Superior temporal gyrus (tissue), 1 donor: ENCODE measurements around the gene BRME1.

ENCODE experiments used
- DNase-seq: peaks from one replicate; pipeline ENCODE4 v3.0.0-alpha.2; 2016; ENCODE audit errors: extremely low spot score

The BRME1 gene

DNA sequence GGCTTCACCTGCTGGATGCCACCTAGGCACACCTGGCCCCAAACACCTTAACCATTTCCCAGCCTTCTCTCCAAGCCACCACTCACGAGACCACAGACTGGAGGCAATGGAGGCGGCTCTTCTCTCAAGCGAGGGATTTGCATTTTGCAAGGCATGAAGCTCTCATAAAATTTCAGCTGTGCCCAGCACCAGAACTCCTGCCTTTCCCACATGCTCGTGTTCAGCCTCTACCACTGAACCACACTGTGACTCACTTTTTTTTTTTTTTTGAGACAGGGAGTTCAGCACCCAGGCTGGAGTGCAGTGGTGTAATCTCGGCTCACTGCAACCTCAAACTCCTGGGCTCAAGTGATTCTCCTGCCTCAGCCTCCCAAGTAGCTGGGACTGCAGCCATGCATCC, 18.4 kb downstream of the BRME1 start:
- no peak for DNase-seq

- DNase-seq: no peak
These were observed 18.9 kb downstream of the BRME1 start for GRCh38 chr19:13887018-13887436.

GRCh38 chr19:13885826-13886365, 20.0 kb downstream of the BRME1 start:
- no peak for DNase-seq

DNA sequence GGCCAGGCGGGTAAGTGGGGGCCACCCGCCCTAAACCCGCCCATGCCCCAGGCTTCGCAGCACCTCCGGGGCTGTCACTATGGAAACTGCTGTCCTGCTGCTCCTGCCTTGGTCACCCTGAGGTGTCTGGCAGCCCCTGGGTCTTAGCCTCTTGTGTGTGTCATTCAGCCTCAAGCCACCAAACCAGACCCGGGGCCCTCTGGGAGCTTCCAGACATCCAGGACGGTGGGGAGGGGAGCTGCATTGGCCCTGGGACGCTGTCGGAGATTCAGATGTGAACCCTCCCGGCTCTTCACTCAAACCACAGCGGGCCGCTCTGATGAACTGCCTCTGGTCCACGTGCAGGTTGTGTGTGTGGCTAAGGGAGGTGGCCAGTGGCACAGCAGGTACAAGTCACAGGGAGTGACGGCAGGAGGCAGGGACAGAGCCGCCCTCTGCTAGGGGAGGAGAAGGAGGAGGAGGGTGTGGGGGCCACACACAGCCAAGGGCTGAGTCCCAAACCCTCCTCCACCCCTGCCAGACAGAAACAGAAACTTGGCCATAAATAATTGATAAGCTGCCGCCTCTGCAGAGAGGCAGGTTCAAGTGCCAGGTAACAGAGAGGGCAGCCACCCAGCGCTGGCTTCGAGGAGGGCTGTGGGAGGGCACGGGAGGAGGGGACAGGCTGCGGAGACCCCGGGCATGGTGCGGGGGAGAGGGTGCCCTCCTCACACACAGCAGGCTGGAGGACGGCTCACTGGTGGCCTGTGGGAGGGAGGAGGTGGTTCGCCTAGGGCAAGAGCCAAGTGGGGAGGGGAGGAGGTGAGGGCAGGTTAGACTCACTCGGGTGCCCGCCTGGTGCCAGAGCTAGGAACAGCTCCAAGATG, 21.0 kb downstream of the BRME1 start:
- DNase-seq: no peak

- DNase-seq: no peak
These were observed 22.3 kb downstream of the BRME1 start for GRCh38 chr19:13883516-13884064.

- DNase-seq: no peak
These were observed 23.1 kb downstream of the BRME1 start for GRCh38 chr19:13882836-13883235.

DNA sequence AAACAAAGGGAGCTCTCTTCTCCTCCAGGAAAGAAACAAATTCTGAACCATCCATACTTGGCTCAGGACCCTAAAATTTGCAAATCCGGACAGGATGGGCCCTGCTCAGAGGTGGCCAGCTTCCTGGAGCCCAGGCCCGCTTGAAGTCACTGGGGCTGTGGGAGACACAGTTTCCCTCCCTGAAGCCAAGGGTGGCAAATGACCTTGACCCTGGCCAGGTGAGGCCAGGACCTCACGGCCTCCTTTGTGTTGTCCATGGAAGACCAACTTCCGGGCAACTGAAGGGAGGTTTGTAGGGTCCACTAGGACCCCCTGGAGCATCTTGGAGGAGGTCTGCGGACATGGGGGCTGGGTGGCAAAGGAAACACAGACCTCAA, 23.5 kb downstream of the BRME1 start:
- DNase-seq: no peak

DNA sequence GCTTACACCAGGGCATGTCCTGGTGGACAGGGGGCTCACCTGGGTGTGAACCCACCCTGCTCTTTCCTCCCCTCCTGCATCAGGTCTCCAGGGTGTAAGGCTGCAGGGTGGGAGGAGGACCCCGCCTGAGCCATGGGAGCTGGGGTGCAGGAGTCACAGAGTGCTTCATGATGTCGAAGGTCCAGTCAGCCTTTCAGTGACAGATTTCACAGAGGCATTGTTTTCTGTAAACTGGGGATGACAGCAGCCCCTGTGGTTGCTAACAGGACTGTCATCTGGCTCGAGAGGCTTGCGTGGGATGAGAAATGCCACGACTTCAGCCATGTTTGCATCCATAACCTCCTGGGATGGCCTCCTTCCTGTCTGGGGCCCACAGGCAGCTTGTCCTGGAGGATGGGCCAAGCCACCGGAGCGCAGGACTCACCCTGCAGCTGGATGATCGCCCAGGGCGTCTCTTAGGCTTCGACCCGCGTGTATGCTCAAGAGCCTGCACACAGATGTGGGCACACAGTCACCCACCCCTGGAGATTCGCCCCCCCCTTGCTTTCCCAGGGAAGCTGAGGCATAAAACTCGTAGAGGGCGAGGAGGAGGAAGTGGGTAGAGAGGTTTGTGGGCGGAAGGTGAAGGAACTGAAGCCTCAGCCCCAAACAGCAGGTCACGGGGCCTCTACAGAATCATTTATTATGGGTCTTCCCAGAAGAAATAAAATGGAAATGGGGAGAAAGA, 24.1 kb downstream of the BRME1 start:
- no peak for DNase-seq

DNA sequence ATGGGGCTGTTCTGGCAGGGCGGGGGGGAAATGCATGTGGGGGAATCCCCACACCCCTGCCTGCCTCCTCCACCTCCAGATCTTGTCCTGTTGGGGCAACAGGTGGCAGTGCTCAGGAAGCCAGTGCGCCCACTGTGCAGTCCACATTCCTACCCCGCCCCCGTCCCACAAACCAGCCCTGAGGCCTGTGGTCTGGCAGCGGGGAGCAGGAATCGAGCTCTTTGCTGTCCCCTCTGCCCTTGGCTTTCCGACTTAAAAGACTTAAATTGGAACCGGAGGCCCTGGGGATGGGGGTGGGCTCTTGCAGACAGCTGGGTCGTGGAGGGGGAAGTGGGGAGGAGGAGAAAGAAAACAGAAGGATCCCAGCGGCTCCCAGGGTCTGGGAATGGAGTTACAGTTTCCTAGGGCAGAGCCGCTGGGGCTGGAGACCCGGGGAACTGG, 24.6 kb downstream of the BRME1 start:
- DNase-seq: no peak

GRCh38 chr19:13880059-13881043, 25.6 kb downstream of the BRME1 start:
- peak; percentile 94 for DNase-seq

- DNase-seq: no peak
These were observed 28.6 kb downstream of the BRME1 start for GRCh38 chr19:13877303-13877702.

DNA sequence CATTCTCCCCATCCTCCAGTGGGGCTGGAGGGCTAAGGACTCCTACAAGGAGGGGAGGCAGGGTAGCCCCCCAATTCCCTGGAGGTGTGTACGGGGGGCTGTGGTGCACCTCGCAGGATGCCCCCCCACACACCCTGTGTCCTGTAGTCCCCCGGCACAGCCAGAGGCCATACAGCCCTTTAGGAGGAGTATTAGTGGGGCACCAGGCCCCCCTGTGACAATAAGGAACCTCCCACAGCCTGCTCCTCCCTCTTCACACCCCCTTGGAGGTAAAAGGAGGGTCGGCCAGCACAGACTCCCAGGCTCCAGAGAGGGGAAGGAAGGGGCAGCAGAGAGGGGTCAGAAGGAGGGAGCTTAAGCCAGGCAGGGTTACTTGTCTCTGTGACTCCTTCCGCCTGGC, 29.1 kb downstream of the BRME1 start, which contains the start of gene NANOS3:
NANOS3 (plus strand) TSS at position 301 of the 400 bp plus-strand sequence. CDS start 115 bp downstream, outside the sequence.
- DNase-seq: no peak

GRCh38 chr19:13875824-13876223, 30.1 kb downstream of the BRME1 start:
- DNase-seq: no peak

GRCh38 chr19:13873834-13874515, 31.9 kb downstream of the BRME1 start:
- no peak for DNase-seq

DNA sequence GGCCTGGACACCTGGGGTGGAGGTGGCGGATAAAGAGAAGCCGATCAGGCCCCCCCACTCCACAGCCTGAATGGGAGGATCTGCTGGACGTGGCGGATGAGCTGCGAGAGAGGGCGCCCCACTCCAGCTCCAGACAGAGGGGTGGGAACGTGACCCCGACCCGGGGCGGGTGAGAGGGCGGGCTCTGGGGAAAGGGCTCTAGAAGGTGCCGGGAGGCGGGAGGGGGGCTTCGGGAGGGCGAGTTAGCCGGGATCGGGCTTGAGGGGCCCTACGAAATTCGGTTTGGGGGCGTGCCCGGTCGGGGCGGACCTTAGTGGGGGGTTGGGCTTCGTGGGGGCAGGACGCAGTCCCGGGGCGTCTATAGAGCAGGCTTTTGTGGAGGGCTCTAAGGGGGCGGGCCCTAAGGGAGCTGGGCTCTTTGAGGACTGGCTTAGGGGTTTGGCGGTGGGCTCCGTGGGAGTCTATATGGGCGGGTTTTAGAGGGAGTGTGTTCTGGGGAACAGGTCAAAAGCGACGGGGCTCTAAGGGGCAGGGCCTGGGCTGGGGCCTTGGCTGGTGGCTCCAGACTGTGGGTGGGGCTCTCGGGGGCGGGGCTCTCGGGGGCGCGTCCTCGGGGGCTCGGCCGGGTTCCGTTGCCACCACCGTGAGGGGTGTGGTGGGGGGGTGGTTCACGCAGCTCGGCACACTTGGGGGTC, 33.1 kb downstream of the BRME1 start:
- DNase-seq: no peak

DNA sequence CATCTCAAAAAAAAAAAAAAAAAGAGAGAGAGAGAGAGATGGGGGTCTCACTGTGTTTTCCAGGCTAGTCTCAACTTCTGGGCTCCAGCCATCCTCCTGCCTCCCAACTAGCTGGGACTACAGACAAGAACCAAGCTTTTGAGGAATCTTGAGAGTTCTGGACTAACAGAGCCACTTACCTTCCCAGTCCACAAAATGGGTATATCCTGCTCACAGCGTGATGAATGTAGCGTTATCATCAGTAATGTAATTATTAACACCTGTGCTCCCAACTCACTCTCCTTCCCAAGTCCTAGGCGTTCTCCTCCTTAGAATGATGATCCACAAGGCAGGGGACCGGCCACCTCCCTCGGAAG, 33.6 kb downstream of the BRME1 start:
- no peak for DNase-seq

DNA sequence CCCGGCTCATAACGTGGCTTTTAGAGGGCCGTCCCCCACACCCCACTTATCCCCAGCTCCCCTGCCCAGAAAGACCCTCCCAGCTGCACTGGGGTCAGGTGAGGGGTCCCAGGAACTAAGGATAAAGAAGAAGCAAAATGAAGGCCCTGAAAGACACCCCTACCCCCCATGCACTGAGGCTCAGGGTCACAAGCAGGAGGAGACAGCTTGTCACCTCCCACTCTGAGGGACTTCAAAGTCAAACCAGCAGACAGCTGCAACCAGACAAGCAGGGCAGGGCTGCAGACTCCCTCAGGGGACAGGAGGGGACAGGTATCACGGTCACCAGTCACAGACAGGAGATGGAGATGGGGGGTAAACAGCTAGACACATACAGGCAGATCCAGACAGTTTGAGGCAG, 35.0 kb downstream of the BRME1 start:
- DNase-seq: no peak

- no peak for DNase-seq
These were observed 36.6 kb downstream of the BRME1 start for GRCh38 chr19:13869281-13869680.

DNA sequence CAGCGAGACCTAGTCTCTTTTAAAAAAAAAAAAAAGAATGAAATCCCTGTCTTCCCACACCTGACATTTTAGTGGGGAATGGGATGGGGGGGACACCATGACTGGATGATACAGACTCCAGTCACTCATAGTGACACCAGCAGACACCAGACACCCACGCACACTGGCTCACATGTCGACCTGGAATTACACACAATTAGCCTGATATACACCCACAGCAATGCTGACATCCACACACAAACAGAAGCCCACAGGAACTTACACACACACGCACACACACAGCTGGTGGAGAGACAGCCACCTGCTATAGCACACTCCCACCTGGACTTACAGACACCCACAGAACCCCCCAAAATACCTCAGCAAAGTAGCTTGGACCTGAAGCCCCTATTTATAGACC, 37.3 kb downstream of the BRME1 start:
- no peak for DNase-seq

GRCh38 chr19:13866463-13867046, 39.4 kb downstream of the BRME1 start:
- DNase-seq: no peak
